Epithelial cell of alveolus of lung (primary cell): ENCODE measurements around the gene LRP1-AS. TPM values are rescaled to one million over a fixed set of nuclear protein-coding genes. Genes with fewer than 3 reads are reported as not detected.

Source experiments
- total RNA-seq: library from RNA; depleted of rRNA; stranded (reverse); fragments of >200 nt; gene quantifications from 2 replicates; pipeline ENCODE4 v1.2.1, GENCODE V29; 2015

LRP1-AS gene
- not detected in 2 replicates for total RNA-seq

GRCh38 chr12:57146961-57147944 is at the start of gene LRP1-AS:
LRP1-AS (minus strand) TSS chr12:57147619.

GRCh38 chr12:57127726-57128518 is 19.5 kb downstream of the LRP1-AS start, which contains the start of gene LRP1:
LRP1 (plus strand) TSS chr12:57128483; CDS start chr12:57128965, 482 bp downstream.

DNA sequence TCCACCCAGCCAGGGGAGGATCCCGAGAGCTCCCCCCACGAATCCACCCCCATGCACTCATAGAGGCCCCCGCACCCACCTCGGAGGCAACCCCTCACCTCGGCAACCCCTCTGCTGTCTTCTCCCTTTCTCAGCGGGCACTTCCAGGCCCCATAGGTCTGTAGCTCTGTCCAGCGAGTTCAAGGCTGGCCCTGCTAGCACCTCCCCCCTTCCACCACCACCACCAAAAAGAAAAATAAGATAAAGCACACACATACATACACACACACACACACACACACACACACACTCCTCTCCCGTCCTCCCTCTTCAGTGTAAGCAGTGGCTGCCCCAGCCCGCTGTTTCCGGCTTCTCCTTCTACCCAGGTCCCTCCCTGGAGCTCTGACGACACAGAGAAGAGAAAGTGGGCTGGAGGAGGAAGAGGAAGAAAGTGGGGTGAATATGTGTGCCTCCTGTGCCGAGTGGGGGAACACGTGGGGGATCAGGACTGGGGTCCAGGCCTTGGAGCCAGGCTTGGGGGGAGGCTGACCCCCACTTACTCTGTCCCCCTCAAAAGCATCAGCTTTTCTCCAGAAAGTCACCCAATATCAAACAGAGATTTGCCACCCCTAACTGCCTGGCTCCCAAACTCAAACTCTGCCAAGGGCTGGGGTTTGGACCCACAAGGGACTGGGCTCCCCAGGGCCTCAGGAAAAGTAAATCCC is 36.2 kb downstream of the LRP1-AS start, which contains the start of gene STAT6:
STAT6 (minus strand) TSS at position 332 of the 704 bp plus-strand sequence. CDS start 3,084 bp downstream, outside the sequence.

Other genes with a start within 250 kb of the LRP1-AS start
- gene SDR9C7, start 213.2 kb downstream of the LRP1-AS start, total RNA-seq: 0.08 TPM in 1 of 2 replicates, not detected in the other
- gene RDH16, start 190.0 kb downstream of the LRP1-AS start, total RNA-seq: under 0.01 and 0.56 TPM in 2 replicates
- gene ZBTB39, start 141.1 kb downstream of the LRP1-AS start, total RNA-seq: 3.9 and 5.7 TPM in 2 replicates
- not detected in 2 replicates for gene TAC3, start 131.1 kb downstream of the LRP1-AS start, total RNA-seq
- gene MYO1A, start 97.5 kb downstream of the LRP1-AS start, total RNA-seq: under 0.01 TPM in 1 of 2 replicates, not detected in the other
- 10.9 and 12.9 TPM in 2 replicates for gene NEMP1, start 68.8 kb downstream of the LRP1-AS start, total RNA-seq
- gene NAB2, start 58.5 kb downstream of the LRP1-AS start, total RNA-seq: 46.2 and 46.7 TPM in 2 replicates
- gene STAT6, start 36.3 kb downstream of the LRP1-AS start, total RNA-seq: 57.8 and 98.8 TPM in 2 replicates
- gene LRP1, start 19.1 kb downstream of the LRP1-AS start, total RNA-seq: 129 and 234 TPM in 2 replicates
- gene NXPH4, start 69.2 kb upstream of the LRP1-AS start, total RNA-seq: 3.4 and 7.5 TPM in 2 replicates
- 276 and 355 TPM in 2 replicates for gene SHMT2, start 82.1 kb upstream of the LRP1-AS start, total RNA-seq
- 0.26 and 4.5 TPM in 2 replicates for gene STAC3, start 103.6 kb upstream of the LRP1-AS start, total RNA-seq